HCT116 (cell line): Measurements from ENCODE around the gene BRAT1.

Experiments used
- ATF3 ChIP-seq: IDR thresholded peaks from 2 replicates; pipeline ENCODE4 v1.6.1; 2012
- CTCF ChIP-seq, 3 experiments: fragments of 200-600 bp in 1 of 3; sonication (generic) in 1 of 3; IDR thresholded peaks in 2 of 3; conservative IDR thresholded peaks in 1 of 3; 2 replicates each; pipeline ENCODE4 v1.5.1; 2012 to 2017; ENCODE audit warnings: low read depth in 2 of 3, low read length in 2 of 3, antibody characterized with exemption in 1 of 3, borderline replicate concordance in 1 of 3, control low read depth in 1 of 3, mild to moderate bottlenecking in 1 of 3, mixed read lengths in 1 of 3, mixed run types in 1 of 3, moderate library complexity in 1 of 3; ENCODE audit not compliant: insufficient read depth in 1 of 3
- EZH2 ChIP-seq: fragments of 200-600 bp; sonication (generic); IDR thresholded peaks from 2 replicates; pipeline ENCODE4 v1.6.1; 2017; ENCODE audit warnings: antibody characterized with exemption, mixed run types
- MAX ChIP-seq: IDR thresholded peaks from 2 replicates; pipeline ENCODE4 v1.6.1; 2012
- YY1 ChIP-seq: IDR thresholded peaks from 2 replicates; pipeline ENCODE4 v1.6.1; 2011; ENCODE audit warnings: low read length, low read depth, moderate library complexity, mild to moderate bottlenecking; ENCODE audit not compliant: insufficient replicate concordance; ENCODE audit errors: extremely low read depth
- ZNF274 ChIP-seq: fragments of 200-500 bp; sonication (Bioruptor generic); IDR thresholded peaks from 2 replicates; pipeline ENCODE4 v1.6.1; 2014; ENCODE audit warnings: mild to moderate bottlenecking, low read depth, low read length, inconsistent platforms

- peak in 1 of 3 experiments; percentile 7; a peak in 1 of 6 replicates for TF ChIP-seq CTCF (IDR thresholded peaks at IDR 0.05 in 2 of 3, conservative IDR thresholded peaks at IDR 0.05 in 1 of 3; ENCODE audit: borderline replicate concordance in 1 of 3, insufficient read depth in 1 of 3, low read depth in 2 of 3, low read length in 2 of 3)
- TF ChIP-seq EZH2 = no peak
- no peak for TF ChIP-seq MAX
- TF ChIP-seq YY1 = no peak
- no peak for TF ChIP-seq ATF3
- TF ChIP-seq ZNF274 = no peak
These were observed 33.3 kb downstream of the BRAT1 start for GRCh38 chr7:2521952-2522591.
